ENCODE data around the gene HMMR.
A peak's percentile ranks its signal among the peaks of the same experiment; 100 is the strongest.

HMMR gene

GRCh38 chr5:163502521-163502920 lies 42.1 kb downstream of the HMMR start:
- H4K20me1 ChIP-seq (ENCODE audit: insufficient read depth, low read length), result peaks cover 13% of the 10 kb centered on the region
- peak overlapping the region; percentile 90 for H2AFZ ChIP-seq (ENCODE audit: low read depth, low read length)
- no peaks in the 10 kb centered on the region for H3K36me3 ChIP-seq (replicated peaks; ENCODE audit: low read depth, low read length)
- H3K9ac ChIP-seq (ENCODE audit: low read length), result peak overlapping the region; percentile 89; the same call in 1 of the 2 replicates
- H3K27me3 ChIP-seq (ENCODE audit: low read depth, low read length), result no peaks in the 10 kb centered on the region
- H3K27ac ChIP-seq (ENCODE audit: low read length), result no peak overlapping the region
- TF ChIP-seq CTCF (IDR thresholded peaks at IDR 0.05; ENCODE audit: low read depth, low read length) (no peak), EZH2phosphoT487 (IDR thresholded peaks at IDR 0.05; ENCODE audit: low read depth) (no peak)
- no peaks in the 10 kb centered on the region for H3K9me3 ChIP-seq (ENCODE audit: insufficient read depth, low read length)
- peak overlapping the region; percentile 92 for H3K4me2 ChIP-seq (ENCODE audit: low read length)
- peaks cover 20% of the 10 kb centered on the region for H3K4me1 ChIP-seq (ENCODE audit: low read length)
- peaks cover 26% of the 10 kb centered on the region for H3K79me2 ChIP-seq (ENCODE audit: low read length)
- H3K4me3 ChIP-seq (ENCODE audit: low read length), result peak overlapping the region; percentile 98

- peak overlapping the region; percentile 89 for H3K9ac ChIP-seq (ENCODE audit: low read length)
- TF ChIP-seq CTCF (IDR thresholded peaks at IDR 0.05; ENCODE audit: low read depth, low read length), result peak; percentile 46
- no peak for TF ChIP-seq EZH2phosphoT487 (IDR thresholded peaks at IDR 0.05; ENCODE audit: low read depth)
- H3K4me3 ChIP-seq (ENCODE audit: low read length), result peak overlapping the region; percentile 98
These were observed 43.0 kb downstream of the HMMR start for GRCh38 chr5:163503106-163504078.

GRCh38 chr5:163504079-163504931 lies 43.9 kb downstream of the HMMR start:
- Histone ChIP-seq H3K36me3 (replicated peaks; ENCODE audit: low read depth, low read length) (no peaks in the 10 kb centered on the region), H3K27ac (ENCODE audit: low read length) (peak overlapping the region; percentile 87), H2AFZ (ENCODE audit: low read depth, low read length) (peak overlapping the region; percentile 90), H3K27me3 (ENCODE audit: low read depth, low read length) (no peaks in the 10 kb centered on the region), H3K79me2 (ENCODE audit: low read length) (peaks cover 44% of the 10 kb centered on the region), H3K9me3 (ENCODE audit: insufficient read depth, low read length) (no peaks in the 10 kb centered on the region), H3K4me1 (ENCODE audit: low read length) (peaks cover 27% of the 10 kb centered on the region), H4K20me1 (ENCODE audit: insufficient read depth, low read length) (peaks cover 20% of the 10 kb centered on the region), H3K4me2 (ENCODE audit: low read length) (peak overlapping the region; percentile 92), H3K9ac (ENCODE audit: low read length) (peak overlapping the region; percentile 89), H3K4me3 (ENCODE audit: low read length) (peak overlapping the region; percentile 98)
- TF ChIP-seq EZH2phosphoT487 (IDR thresholded peaks at IDR 0.05; ENCODE audit: low read depth), result no peak
- TF ChIP-seq CTCF (IDR thresholded peaks at IDR 0.05; ENCODE audit: low read depth, low read length), result no peak

More at GRCh38 chr5:163503106-163504078, 43.0 kb downstream of the HMMR start:
- Histone ChIP-seq H3K79me2 (ENCODE audit: low read length) (peaks cover 35% of the 10 kb centered on the region), H3K4me2 (ENCODE audit: low read length) (peak overlapping the region; percentile 92), H2AFZ (ENCODE audit: low read depth, low read length) (peak overlapping the region; percentile 90), H3K9me3 (ENCODE audit: insufficient read depth, low read length) (no peaks in the 10 kb centered on the region), H3K27ac (ENCODE audit: low read length) (peak overlapping the region; percentile 87), H3K27me3 (ENCODE audit: low read depth, low read length) (no peaks in the 10 kb centered on the region), H3K36me3 (replicated peaks; ENCODE audit: low read depth, low read length) (no peaks in the 10 kb centered on the region), H4K20me1 (ENCODE audit: insufficient read depth, low read length) (peaks cover 14% of the 10 kb centered on the region), H3K4me1 (ENCODE audit: low read length) (peaks cover 19% of the 10 kb centered on the region)

GRCh38 chr5:163505049-163505367 lies 44.6 kb downstream of the HMMR start:
- Histone ChIP-seq H2AFZ (ENCODE audit: low read depth, low read length) (peak overlapping the region; percentile 79; the same call in 1 of the 2 replicates), H3K79me2 (ENCODE audit: low read length) (peaks cover 51% of the 10 kb centered on the region)

More at GRCh38 chr5:163505049-163505367, 44.6 kb downstream of the HMMR start:
- H3K4me1 ChIP-seq (ENCODE audit: low read length), result peaks cover 27% of the 10 kb centered on the region
- H3K9me3 ChIP-seq (ENCODE audit: insufficient read depth, low read length), result no peaks in the 10 kb centered on the region
- no peaks in the 10 kb centered on the region for H3K27me3 ChIP-seq (ENCODE audit: low read depth, low read length)
- H3K27ac ChIP-seq (ENCODE audit: low read length), result peak overlapping the region; percentile 87
- H4K20me1 ChIP-seq (ENCODE audit: insufficient read depth, low read length), result peaks cover 26% of the 10 kb centered on the region
- TF ChIP-seq CTCF (IDR thresholded peaks at IDR 0.05; ENCODE audit: low read depth, low read length) (no peak), EZH2phosphoT487 (IDR thresholded peaks at IDR 0.05; ENCODE audit: low read depth) (no peak)
- peak overlapping the region; percentile 92 for H3K4me2 ChIP-seq (ENCODE audit: low read length)
- H3K9ac ChIP-seq (ENCODE audit: low read length), result peak overlapping the region; percentile 89
- H3K36me3 ChIP-seq (replicated peaks; ENCODE audit: low read depth, low read length), result no peaks in the 10 kb centered on the region
- peak overlapping the region; percentile 98 for H3K4me3 ChIP-seq (ENCODE audit: low read length)
